Right atrium auricular region (tissue), 2 donors: Measurements from ENCODE around the gene DPP10. TPM values are rescaled to one million over a fixed set of nuclear protein-coding genes. Genes with fewer than 3 reads are reported as not detected.

Experiments
- DNase-seq: peaks from one replicate; pipeline ENCODE4 v3.0.0-alpha.2; 2019; ENCODE audit warnings: low spot score
- H3K27ac ChIP-seq, 2 donors: fragments of 200-600 bp; sonication (generic); 1 replicate in 1 of 2; 2 replicates in 1 of 2; pipeline ENCODE4 v1.5.1; 2016 to 2019
- H3K27me3 ChIP-seq, 2 donors: fragments of 200-600 bp; sonication (generic); one replicate each; pipeline versions ENCODE4 v1.5.1 to v1.6.0; 2017 to 2019
- H3K36me3 ChIP-seq: fragments of 200-600 bp; sonication (generic); one replicate; pipeline ENCODE4 v1.5.1; 2016
- H3K4me1 ChIP-seq, 2 donors: fragments of 200-600 bp; sonication (generic); one replicate each; pipeline versions ENCODE4 v1.5.1 to v1.6.0; 2017 to 2019
- H3K4me3 ChIP-seq, 2 donors: fragments of 200-600 bp; sonication (generic); 1 replicate in 1 of 2; 2 replicates in 1 of 2; pipeline ENCODE4 v1.5.1; 2017 to 2019; ENCODE audit warnings: mild to moderate bottlenecking in 1 of 2, moderate library complexity in 1 of 2
- H3K9me3 ChIP-seq, 2 donors: fragments of 200-600 bp; sonication (generic); one replicate each; pipeline ENCODE4 v1.5.1; 2019
- CTCF ChIP-seq, 2 donors: fragments of 200-600 bp; sonication (generic); IDR thresholded peaks; one replicate each; pipeline ENCODE4 v1.5.1; 2019; ENCODE audit warnings: antibody characterized with exemption in 2 of 2
- total RNA-seq, 2 donors: library from RNA; depleted of rRNA; stranded (reverse); fragments of >200 nt; gene quantifications; one replicate each; pipeline ENCODE4 v1.1.0, GENCODE V29; 2016

Gene DPP10
- total RNA-seq, 2 donors from 2014 or later = not detected

GRCh38 chr2:115796078-115796477, 1353.6 kb downstream of the DPP10 start:
- Histone ChIP-seq H3K27ac (no peak overlapping the region), H3K9me3 (no peaks in the 10 kb centered on the region), H3K27me3 (no peaks in the 10 kb centered on the region), H3K36me3 (no peaks in the 10 kb centered on the region), H3K4me1 (no peaks in the 10 kb centered on the region), H3K4me3 (no peak overlapping the region)
- no peak for TF ChIP-seq CTCF (IDR thresholded peaks at IDR 0.05)
- DNase-seq = no peak

GRCh38 chr2:115807276-115807675, 1364.8 kb downstream of the DPP10 start:
- H3K4me3 ChIP-seq = no peak overlapping the region
- no peak overlapping the region for H3K27ac ChIP-seq
- H3K36me3 ChIP-seq = no peaks in the 10 kb centered on the region
- no peaks in the 10 kb centered on the region for H3K27me3 ChIP-seq
- H3K9me3 ChIP-seq = no peaks in the 10 kb centered on the region
- no peak for TF ChIP-seq CTCF (IDR thresholded peaks at IDR 0.05)
- no peaks in the 10 kb centered on the region for H3K4me1 ChIP-seq
- no peak for DNase-seq

GRCh38 chr2:115825912-115826311, 1383.5 kb downstream of the DPP10 start:
- H3K4me3 ChIP-seq = no peak overlapping the region
- H3K36me3 ChIP-seq = no peaks in the 10 kb centered on the region
- H3K9me3 ChIP-seq = no peaks in the 10 kb centered on the region
- no peak overlapping the region for H3K27ac ChIP-seq
- TF ChIP-seq CTCF (IDR thresholded peaks at IDR 0.05) = no peak
- no peaks in the 10 kb centered on the region for H3K4me1 ChIP-seq
- no peak for DNase-seq
- no peaks in the 10 kb centered on the region for H3K27me3 ChIP-seq

- no peak for TF ChIP-seq CTCF (IDR thresholded peaks at IDR 0.05)
- Histone ChIP-seq H3K27ac (no peak overlapping the region), H3K4me3 (no peak overlapping the region), H3K9me3 (no peaks in the 10 kb centered on the region), H3K27me3 (no peaks in the 10 kb centered on the region), H3K4me1 (no peaks in the 10 kb centered on the region), H3K36me3 (no peaks in the 10 kb centered on the region)
- DNase-seq = no peak
These were observed 1390.8 kb downstream of the DPP10 start for GRCh38 chr2:115833196-115833595.

- no peaks in the 10 kb centered on the region for H3K4me1 ChIP-seq
- no peaks in the 10 kb centered on the region for H3K27me3 ChIP-seq
- TF ChIP-seq CTCF (IDR thresholded peaks at IDR 0.05) = no peak
- H3K36me3 ChIP-seq = no peaks in the 10 kb centered on the region
- no peak overlapping the region for H3K4me3 ChIP-seq
- no peaks in the 10 kb centered on the region for H3K9me3 ChIP-seq
- no peak overlapping the region for H3K27ac ChIP-seq
- no peak for DNase-seq
These were observed 1396.1 kb downstream of the DPP10 start for GRCh38 chr2:115838539-115838938.

- Histone ChIP-seq H3K27ac (no peak overlapping the region), H3K36me3 (no peaks in the 10 kb centered on the region), H3K4me3 (no peak overlapping the region), H3K9me3 (no peaks in the 10 kb centered on the region), H3K4me1 (no peaks in the 10 kb centered on the region), H3K27me3 (no peaks in the 10 kb centered on the region)
- TF ChIP-seq CTCF (IDR thresholded peaks at IDR 0.05) = no peak
- no peak for DNase-seq
These were observed 1399.9 kb downstream of the DPP10 start for GRCh38 chr2:115842306-115842705.
